ENCODE data around the gene SNED1. TPM values are rescaled to one million over a fixed set of nuclear protein-coding genes. Genes with fewer than 3 reads are reported as not detected.
A peak's percentile ranks its signal among the peaks of the same experiment; 100 is the strongest.

Gene SNED1
- total RNA-seq, 1 donor from 2014 or later: 2.8 TPM

GRCh38 chr2:241035142-241035817 lies 36.9 kb downstream of the SNED1 start:
- H3K36me3 Mint-ChIP-seq (ENCODE audit: unreplicated experiment): no peaks in the 10 kb centered on the region
- H3K27me3 Mint-ChIP-seq (ENCODE audit: unreplicated experiment): peaks cover 5% of the 10 kb centered on the region
- no peak overlapping the region for H3K27ac Mint-ChIP-seq (ENCODE audit: unreplicated experiment)
- peaks cover 5% of the 10 kb centered on the region for H3K9me3 Mint-ChIP-seq (ENCODE audit: unreplicated experiment)
- TF ChIP-seq CTCF (IDR thresholded peaks at IDR 0.05; ENCODE audit: partially characterized antibody, unreplicated experiment): no peak
- DNase-seq: peak; percentile 55
- H3K4me3 Mint-ChIP-seq (ENCODE audit: unreplicated experiment): no peak overlapping the region
- no peaks in the 10 kb centered on the region for H3K4me1 Mint-ChIP-seq (ENCODE audit: low read depth, unreplicated experiment)

- H3K36me3 Mint-ChIP-seq (ENCODE audit: unreplicated experiment): no peaks in the 10 kb centered on the region
- H3K4me1 Mint-ChIP-seq (ENCODE audit: low read depth, unreplicated experiment): no peaks in the 10 kb centered on the region
- H3K27me3 Mint-ChIP-seq (ENCODE audit: unreplicated experiment): peaks cover 5% of the 10 kb centered on the region
- DNase-seq: no peak
- no peak overlapping the region for H3K27ac Mint-ChIP-seq (ENCODE audit: unreplicated experiment)
- no peak for TF ChIP-seq CTCF (IDR thresholded peaks at IDR 0.05; ENCODE audit: partially characterized antibody, unreplicated experiment)
- H3K9me3 Mint-ChIP-seq (ENCODE audit: unreplicated experiment): peaks cover 5% of the 10 kb centered on the region
- no peak overlapping the region for H3K4me3 Mint-ChIP-seq (ENCODE audit: unreplicated experiment)
These were observed 37.5 kb downstream of the SNED1 start for GRCh38 chr2:241035818-241036396.

DNA sequence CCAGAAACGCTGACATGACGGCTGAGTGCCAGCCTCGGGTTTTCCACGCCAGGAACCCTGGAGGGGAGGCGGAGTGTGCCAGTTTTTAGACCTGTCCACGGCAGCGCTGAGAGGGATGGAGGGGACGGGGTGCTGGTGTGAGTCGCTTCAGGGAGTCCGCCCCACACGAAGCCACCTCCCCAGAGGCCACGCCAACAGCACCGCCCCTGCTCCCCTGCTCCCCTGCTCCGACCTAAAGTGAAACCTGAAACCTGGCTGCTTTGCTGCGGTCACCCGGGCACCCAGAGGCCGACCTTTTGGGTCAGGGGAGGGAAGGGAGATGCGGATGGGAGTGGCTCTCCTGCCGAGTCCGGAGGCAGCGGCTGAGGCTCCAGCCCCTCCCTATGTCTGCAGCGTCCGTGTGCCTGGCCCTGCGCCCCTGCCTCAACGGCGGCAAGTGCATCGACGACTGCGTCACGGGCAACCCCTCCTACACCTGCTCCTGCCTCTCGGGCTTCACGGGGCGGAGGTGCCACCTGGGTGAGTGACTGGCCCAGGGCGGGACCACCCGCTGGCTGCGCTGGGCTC lies 38.1 kb downstream of the SNED1 start:
- no peak for DNase-seq
- Mint-ChIP-seq H3K36me3 (ENCODE audit: unreplicated experiment) (no peaks in the 10 kb centered on the region), H3K4me3 (ENCODE audit: unreplicated experiment) (no peak overlapping the region), H3K27me3 (ENCODE audit: unreplicated experiment) (peaks cover 6% of the 10 kb centered on the region), H3K27ac (ENCODE audit: unreplicated experiment) (no peak overlapping the region), H3K9me3 (ENCODE audit: unreplicated experiment) (peaks cover 5% of the 10 kb centered on the region), H3K4me1 (ENCODE audit: low read depth, unreplicated experiment) (no peaks in the 10 kb centered on the region)
- TF ChIP-seq CTCF (IDR thresholded peaks at IDR 0.05; ENCODE audit: partially characterized antibody, unreplicated experiment): no peak

GRCh38 chr2:241036964-241037421 lies 38.6 kb downstream of the SNED1 start:
- TF ChIP-seq CTCF (IDR thresholded peaks at IDR 0.05; ENCODE audit: partially characterized antibody, unreplicated experiment): no peak
- Mint-ChIP-seq H3K27ac (ENCODE audit: unreplicated experiment) (no peak overlapping the region), H3K4me3 (ENCODE audit: unreplicated experiment) (no peak overlapping the region), H3K9me3 (ENCODE audit: unreplicated experiment) (peaks cover 5% of the 10 kb centered on the region), H3K27me3 (ENCODE audit: unreplicated experiment) (peaks cover 7% of the 10 kb centered on the region), H3K36me3 (ENCODE audit: unreplicated experiment) (no peaks in the 10 kb centered on the region), H3K4me1 (ENCODE audit: low read depth, unreplicated experiment) (no peaks in the 10 kb centered on the region)
- DNase-seq: no peak

GRCh38 chr2:241037498-241037897 lies 39.1 kb downstream of the SNED1 start:
- peaks cover 7% of the 10 kb centered on the region for H3K27me3 Mint-ChIP-seq (ENCODE audit: unreplicated experiment)
- no peak for TF ChIP-seq CTCF (IDR thresholded peaks at IDR 0.05; ENCODE audit: partially characterized antibody, unreplicated experiment)

More at GRCh38 chr2:241037498-241037897, 39.1 kb downstream of the SNED1 start:
- no peak overlapping the region for H3K4me3 Mint-ChIP-seq (ENCODE audit: unreplicated experiment)
- no peak overlapping the region for H3K27ac Mint-ChIP-seq (ENCODE audit: unreplicated experiment)
- H3K9me3 Mint-ChIP-seq (ENCODE audit: unreplicated experiment): peaks cover 5% of the 10 kb centered on the region
- no peaks in the 10 kb centered on the region for H3K4me1 Mint-ChIP-seq (ENCODE audit: low read depth, unreplicated experiment)
- H3K36me3 Mint-ChIP-seq (ENCODE audit: unreplicated experiment): no peaks in the 10 kb centered on the region
- no peak for DNase-seq

Data from glutamatergic neuron (in vitro differentiated cells).